Measurements from ENCODE around the gene ARSH. TPM values are rescaled to one million over a fixed set of nuclear protein-coding genes. Genes with fewer than 3 reads are reported as not detected.
A peak's percentile ranks its signal among the peaks of the same experiment; 100 is the strongest.
"Not testable (repeated sequence)": the region's sequence is repeated elsewhere in the genome, so short reads cannot be mapped to it uniquely, and the experiment has no call there.

ARSH gene
- total RNA-seq, 2 experiments from 2014 or later: not detected

DNA sequence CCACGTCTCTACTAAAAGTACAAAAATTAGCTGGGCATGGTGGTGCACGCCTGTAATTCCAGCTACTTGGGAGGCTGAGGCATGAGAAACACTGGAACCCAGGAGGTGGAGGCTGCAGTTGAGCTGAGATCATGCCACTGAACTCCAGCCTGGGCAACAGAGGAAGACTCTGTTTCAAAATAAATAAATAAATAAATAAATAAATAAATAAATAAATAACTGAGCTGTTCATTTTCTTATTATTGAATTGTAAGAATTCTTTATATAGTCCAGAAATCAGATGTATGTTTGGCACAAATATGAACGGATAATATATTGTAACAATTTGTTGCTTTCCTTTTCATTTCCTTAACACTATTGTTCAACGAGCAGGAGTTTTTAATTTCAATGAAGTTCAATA lies 27.7 kb upstream of the ARSH start:
- DNase-seq; H3K4me1 Mint-ChIP-seq; ATAC-seq (ENCODE audit: low read depth); H3K9me3 Mint-ChIP-seq; H3K36me3 Mint-ChIP-seq; H3K27ac Mint-ChIP-seq; H3K4me3 Mint-ChIP-seq; H3K27me3 Mint-ChIP-seq; POLR2A ChIA-PET: not testable (repeated sequence)

DNA sequence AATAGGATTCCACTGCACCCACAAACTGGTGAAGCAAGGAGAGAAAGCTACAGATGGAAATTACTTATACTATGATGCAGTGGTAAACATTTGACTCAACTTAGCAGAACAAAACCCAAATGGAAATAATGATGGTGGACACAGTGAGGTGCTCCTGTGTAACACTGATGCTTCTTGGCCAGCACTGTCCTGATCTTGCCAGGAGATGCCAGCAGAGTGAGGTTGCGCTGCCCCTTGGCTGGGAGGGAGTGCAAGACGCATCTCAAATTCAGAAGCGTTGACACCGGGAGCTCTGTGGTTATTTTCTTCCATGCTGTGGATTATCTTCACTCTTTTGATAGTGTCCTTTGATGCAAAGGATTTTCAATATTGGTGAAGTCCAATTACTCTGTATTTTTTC lies 22.0 kb upstream of the ARSH start:
- H3K4me1 Mint-ChIP-seq: no peaks in the 10 kb centered on the region
- H3K4me3 Mint-ChIP-seq: no peak overlapping the region
- H3K9me3 Mint-ChIP-seq: peaks cover 2% of the 10 kb centered on the region
- POLR2A ChIA-PET: no interaction called here
- ATAC-seq (ENCODE audit: low read depth) (no peak), DNase-seq (no peak)
- no peaks in the 10 kb centered on the region for H3K36me3 Mint-ChIP-seq
- no peak overlapping the region for H3K27ac Mint-ChIP-seq
- H3K27me3 Mint-ChIP-seq: no peaks in the 10 kb centered on the region

DNA sequence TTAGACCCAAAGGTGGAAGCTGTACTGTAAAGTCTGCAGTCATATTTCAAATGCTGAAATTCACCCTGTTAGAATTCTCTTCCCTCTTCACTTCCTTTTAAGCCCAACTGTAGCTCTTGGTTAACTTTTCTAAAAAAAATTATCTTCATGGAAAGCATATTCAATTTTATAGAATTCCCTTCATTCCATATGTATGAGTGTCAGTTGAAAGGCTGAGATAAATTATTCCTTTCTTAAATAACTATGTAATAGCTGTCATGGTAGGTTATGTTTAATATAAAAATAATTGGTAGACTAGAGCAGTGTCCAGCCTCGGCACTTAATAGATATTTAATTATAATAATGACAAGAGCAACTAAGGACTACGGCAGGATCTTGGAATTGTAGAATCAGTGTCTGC lies 16.8 kb upstream of the ARSH start:
- Mint-ChIP-seq H3K36me3 (no peaks in the 10 kb centered on the region), H3K27me3 (no peaks in the 10 kb centered on the region), H3K27ac (no peak overlapping the region), H3K4me3 (no peak overlapping the region), H3K4me1 (no peaks in the 10 kb centered on the region), H3K9me3 (peaks cover 2% of the 10 kb centered on the region)
- POLR2A ChIA-PET: no interaction called here
- no peak for ATAC-seq (ENCODE audit: low read depth)
- DNase-seq: no peak

DNA sequence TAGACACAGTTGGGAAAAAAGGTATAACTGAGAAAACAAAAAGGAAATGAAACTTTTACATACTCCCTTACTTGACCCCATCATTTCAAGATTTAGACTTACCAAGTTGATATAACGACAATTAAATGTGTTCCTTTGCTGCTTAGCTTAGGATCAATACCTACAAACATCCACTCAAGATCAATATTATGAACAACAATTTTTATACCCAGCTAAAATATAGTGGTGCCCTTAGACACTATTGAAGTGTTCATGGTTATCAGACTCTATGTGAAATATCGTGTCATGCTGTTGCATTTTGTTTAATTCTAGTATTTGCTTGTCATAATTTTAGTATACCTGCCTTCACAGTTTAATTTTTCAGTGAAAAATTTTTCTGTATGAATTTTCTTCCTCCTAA lies 4.2 kb downstream of the ARSH start:
- DNase-seq (no peak), ATAC-seq (ENCODE audit: low read depth) (no peak)
- Mint-ChIP-seq H3K27ac (no peak overlapping the region), H3K36me3 (no peaks in the 10 kb centered on the region), H3K9me3 (peaks cover 2% of the 10 kb centered on the region), H3K4me3 (no peak overlapping the region), H3K4me1 (no peaks in the 10 kb centered on the region), H3K27me3 (no peaks in the 10 kb centered on the region)
- POLR2A ChIA-PET: no interaction called here

DNA sequence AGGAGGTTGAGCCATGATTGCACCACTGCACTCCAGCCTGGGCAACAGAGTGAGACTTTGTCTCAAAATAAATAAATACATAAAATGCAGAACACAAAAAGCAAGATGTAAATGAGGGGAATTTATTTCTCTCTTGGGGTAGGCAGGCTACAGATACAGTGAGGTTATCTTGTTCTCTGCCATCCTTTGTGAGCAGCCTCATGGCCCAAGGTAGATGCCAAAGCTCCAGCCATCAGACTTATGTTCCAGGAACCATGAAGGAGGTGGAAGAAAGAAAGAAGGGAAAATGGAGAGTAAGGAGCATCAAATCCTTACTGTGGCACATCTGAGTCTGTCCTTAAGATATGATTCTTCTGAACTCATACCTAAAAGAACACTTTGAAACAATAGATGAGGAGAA lies 11.1 kb downstream of the ARSH start:
- no peaks in the 10 kb centered on the region for H3K36me3 Mint-ChIP-seq
- POLR2A ChIA-PET: no interaction called here
- no peak for ATAC-seq (ENCODE audit: low read depth)
- H3K27ac Mint-ChIP-seq: no peak overlapping the region
- no peaks in the 10 kb centered on the region for H3K27me3 Mint-ChIP-seq
- H3K4me1 Mint-ChIP-seq: no peaks in the 10 kb centered on the region
- DNase-seq: no peak
- H3K9me3 Mint-ChIP-seq: peaks cover 1% of the 10 kb centered on the region
- no peak overlapping the region for H3K4me3 Mint-ChIP-seq

DNA sequence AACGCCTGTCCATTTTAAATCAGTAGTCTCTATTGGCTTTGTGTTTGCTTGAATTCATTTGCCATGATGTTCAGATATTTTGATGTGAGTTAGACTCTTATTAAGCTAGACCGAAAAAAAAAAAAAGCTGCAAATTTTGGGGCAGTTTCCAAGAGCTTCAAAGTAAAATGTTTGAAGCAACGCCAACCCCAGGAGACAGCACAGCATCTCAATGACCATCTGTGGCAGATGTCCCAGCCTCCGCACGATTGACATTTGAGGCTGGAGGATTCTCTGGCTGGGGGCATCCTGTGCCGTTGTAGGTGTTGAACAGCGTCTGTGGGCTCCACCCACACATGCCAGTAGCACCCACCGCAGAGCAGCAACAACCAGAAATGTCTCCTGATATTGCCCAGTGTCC lies 17.8 kb downstream of the ARSH start:
- POLR2A ChIA-PET: no interaction called here
- H3K9me3 Mint-ChIP-seq: no peaks in the 10 kb centered on the region
- DNase-seq: no peak

DNA sequence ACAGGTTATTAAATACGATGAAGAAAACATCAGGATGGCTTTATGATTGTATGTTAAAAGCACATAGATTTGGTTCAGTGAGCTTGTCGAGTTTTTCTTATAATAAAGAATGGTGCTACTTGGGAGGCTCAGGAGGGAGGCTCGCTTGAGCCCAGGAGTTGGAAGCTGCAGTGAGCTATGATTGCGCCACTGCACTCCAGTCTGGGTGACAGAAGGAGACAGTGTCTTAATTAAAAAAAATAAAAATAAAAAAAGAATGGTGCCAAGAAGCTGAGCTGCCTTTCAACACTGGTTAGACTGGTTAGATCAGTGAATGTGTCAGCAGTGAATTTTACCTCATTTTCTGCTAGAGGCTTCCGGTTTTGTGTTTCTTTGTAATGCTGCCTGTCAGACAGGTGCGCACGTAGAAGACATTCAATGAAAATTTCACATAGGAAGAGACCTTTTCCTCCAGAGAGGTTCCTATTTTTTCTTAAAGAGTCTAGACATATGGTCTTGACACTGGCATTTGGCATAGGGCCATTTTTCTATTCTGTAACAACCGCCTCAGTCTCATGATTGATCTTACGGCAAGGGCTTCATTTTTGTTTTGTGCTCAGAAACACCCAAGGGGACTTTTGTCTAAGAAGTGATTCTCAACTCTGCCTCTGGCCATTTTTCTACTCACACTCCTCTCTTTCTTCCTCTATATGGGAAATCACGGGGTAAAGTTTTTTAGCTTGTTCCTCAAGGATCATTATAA lies 19.9 kb downstream of the ARSH start:
- no peaks in the 10 kb centered on the region for H3K9me3 Mint-ChIP-seq
- H3K4me1 Mint-ChIP-seq: no peaks in the 10 kb centered on the region
- POLR2A ChIA-PET: no interaction called here
- no peaks in the 10 kb centered on the region for H3K27me3 Mint-ChIP-seq
- no peak overlapping the region for H3K4me3 Mint-ChIP-seq
- no peak overlapping the region for H3K27ac Mint-ChIP-seq
- H3K36me3 Mint-ChIP-seq: no peaks in the 10 kb centered on the region
- DNase-seq: no peak
- no peak for ATAC-seq (ENCODE audit: low read depth)

More for the DNA sequence above, 17.8 kb downstream of the ARSH start:
- no peak for ATAC-seq (ENCODE audit: low read depth)
- Mint-ChIP-seq H3K4me1 (no peaks in the 10 kb centered on the region), H3K27ac (no peak overlapping the region), H3K4me3 (no peak overlapping the region), H3K36me3 (no peaks in the 10 kb centered on the region), H3K27me3 (no peaks in the 10 kb centered on the region)

DNA sequence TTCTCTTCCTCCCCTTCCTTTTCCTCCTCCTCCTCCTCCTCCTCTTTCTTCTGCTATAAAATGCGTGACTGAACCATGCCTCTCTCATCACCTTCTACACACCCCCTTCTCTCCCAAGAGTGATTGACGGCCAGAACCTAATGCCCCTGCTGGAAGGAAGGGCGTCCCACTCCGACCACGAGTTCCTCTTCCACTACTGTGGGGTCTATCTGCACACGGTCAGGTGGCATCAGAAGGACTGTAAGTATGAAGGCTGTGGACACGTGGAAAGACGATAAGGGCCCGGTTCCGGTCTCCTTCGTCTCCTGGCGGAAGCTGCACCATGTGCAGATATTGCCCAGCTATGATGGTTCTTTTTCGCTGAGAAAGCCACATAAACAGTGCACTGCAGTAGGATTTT lies 22.8 kb downstream of the ARSH start:
- ATAC-seq (ENCODE audit: low read depth) (no peak), DNase-seq (no peak)
- H3K9me3 Mint-ChIP-seq: no peaks in the 10 kb centered on the region
- no peak overlapping the region for H3K27ac Mint-ChIP-seq
- no peaks in the 10 kb centered on the region for H3K36me3 Mint-ChIP-seq
- H3K4me1 Mint-ChIP-seq: no peaks in the 10 kb centered on the region
- POLR2A ChIA-PET: no interaction called here
- H3K27me3 Mint-ChIP-seq: no peaks in the 10 kb centered on the region
- H3K4me3 Mint-ChIP-seq: no peak overlapping the region

DNA sequence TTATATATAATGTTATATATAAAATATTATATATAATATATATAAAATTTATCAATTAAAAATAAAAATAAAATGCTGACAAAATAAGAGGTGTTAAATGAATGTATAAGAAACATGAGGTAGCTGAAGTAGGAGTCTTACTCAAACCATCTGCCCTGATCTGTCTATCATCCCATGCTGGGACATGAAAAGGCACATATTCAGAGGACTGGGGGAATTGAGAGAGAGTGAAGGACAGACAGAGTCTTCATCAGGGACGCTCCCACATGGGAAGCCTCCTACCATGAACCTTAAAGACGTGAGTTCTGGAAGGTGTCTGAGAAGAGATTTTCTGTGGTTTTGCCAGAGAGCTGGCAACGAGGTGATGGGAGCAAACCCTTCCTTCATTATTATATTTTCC lies 30.9 kb downstream of the ARSH start:
- Mint-ChIP-seq H3K36me3 (no peaks in the 10 kb centered on the region), H3K9me3 (no peaks in the 10 kb centered on the region), H3K4me3 (no peak overlapping the region), H3K27me3 (peaks cover 2% of the 10 kb centered on the region), H3K27ac (no peak overlapping the region), H3K4me1 (no peaks in the 10 kb centered on the region)
- ATAC-seq (ENCODE audit: low read depth): no peak
- POLR2A ChIA-PET: no interaction called here
- DNase-seq: no peak

DNA sequence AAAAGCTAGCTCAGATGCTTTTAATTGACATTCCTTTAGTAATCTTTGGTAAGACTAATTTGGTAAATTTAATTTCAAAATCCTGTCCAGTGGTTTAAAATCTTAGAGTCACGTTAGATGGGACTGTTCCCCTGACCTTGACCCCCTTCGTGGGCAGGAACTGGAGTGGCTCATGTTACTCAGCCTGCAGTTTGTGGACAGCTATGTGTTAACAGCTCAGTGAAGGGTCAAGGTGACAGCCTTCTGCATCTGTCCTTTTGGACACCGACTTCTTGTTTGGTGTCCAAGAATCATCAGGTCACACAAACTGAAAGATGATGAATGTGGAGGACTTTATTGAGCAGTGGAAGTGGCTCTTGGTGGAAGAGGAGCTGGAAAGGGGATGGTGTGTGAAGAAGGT lies 37.9 kb downstream of the ARSH start:
- no peak for ATAC-seq (ENCODE audit: low read depth)
- no peaks in the 10 kb centered on the region for H3K36me3 Mint-ChIP-seq
- peaks cover 2% of the 10 kb centered on the region for H3K27me3 Mint-ChIP-seq
- peaks cover 10% of the 10 kb centered on the region for H3K4me1 Mint-ChIP-seq
- H3K27ac Mint-ChIP-seq: no peak overlapping the region
- POLR2A ChIA-PET: no interaction called here
- DNase-seq: no peak
- H3K9me3 Mint-ChIP-seq: no peaks in the 10 kb centered on the region
- H3K4me3 Mint-ChIP-seq: no peak overlapping the region

DNA sequence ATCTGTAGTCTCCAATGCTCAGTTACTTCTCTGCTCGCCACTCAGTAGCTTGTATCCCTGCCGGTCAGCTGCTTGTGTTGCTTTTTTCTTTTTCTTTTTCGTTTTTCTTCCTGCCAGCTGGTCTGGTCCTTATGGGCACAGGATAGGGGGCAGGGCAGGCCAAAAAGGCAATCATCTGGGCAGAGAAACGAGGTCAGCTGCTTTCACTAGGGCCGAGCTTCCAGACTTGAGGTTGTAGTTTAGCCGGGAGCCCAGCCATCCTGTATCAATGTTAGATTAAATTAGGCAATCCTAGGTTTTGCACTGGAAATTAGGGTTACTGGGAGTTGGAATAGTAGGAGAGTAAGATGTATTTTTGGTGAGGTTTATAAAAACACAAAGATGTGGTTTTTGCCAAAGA lies 38.3 kb downstream of the ARSH start:
- DNase-seq (no peak), ATAC-seq (ENCODE audit: low read depth) (no peak)
- peaks cover 10% of the 10 kb centered on the region for H3K4me1 Mint-ChIP-seq
- no peak overlapping the region for H3K27ac Mint-ChIP-seq
- peaks cover 2% of the 10 kb centered on the region for H3K27me3 Mint-ChIP-seq
- H3K36me3 Mint-ChIP-seq: no peaks in the 10 kb centered on the region
- no peaks in the 10 kb centered on the region for H3K9me3 Mint-ChIP-seq
- no peak overlapping the region for H3K4me3 Mint-ChIP-seq
- POLR2A ChIA-PET: no interaction called here

DNA sequence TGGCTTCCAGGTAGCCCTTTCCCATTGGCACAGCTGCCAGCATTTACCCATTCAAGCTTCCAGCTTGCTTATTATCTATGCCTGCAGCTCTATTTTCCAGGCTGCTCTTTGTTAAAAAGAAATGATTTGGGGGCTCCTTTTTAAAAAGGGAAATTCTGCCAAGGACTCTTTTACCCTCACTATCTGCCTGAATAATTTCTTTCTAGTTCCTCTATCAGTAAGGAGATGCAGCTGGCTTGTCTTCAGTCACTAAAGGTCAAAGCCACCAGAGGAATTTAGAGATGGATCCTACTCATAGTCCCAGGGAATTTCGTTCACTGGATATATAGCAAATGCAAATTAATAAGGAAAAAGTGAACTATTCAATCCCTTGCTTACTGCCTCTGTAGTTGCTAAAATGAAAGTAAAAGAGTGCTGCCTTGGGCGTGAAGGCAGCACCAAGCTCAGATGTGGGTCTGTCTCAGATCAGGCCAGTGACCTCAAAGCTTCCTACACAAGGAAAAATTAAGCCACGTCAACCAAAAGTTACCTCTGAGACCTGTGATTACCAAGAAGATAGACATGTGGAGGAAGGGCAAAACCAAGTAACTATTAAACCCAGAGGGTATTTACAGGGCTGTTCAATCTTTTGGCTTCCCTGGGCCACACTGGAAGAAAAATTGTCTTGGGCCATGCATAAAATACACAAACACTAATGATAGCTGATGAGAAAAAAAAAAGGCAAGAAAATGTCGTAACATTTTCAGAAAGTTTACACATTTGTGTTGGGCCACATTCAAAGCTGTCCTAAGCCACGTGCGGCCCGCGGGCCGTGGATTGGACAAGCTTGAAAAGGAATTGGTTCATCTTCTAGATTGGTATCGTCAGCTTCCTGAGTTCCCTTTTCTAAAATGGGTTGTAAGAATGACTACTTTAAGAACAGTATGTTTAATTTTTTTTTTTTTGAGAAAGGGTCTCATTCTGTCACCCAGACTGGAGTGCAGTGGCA lies 40.2 kb downstream of the ARSH start:
- no peaks in the 10 kb centered on the region for H3K9me3 Mint-ChIP-seq
- POLR2A ChIA-PET: no interaction called here
- DNase-seq: no peak
- H3K4me3 Mint-ChIP-seq: peak overlapping the region; percentile 86
- H3K36me3 Mint-ChIP-seq: no peaks in the 10 kb centered on the region
- peak; percentile 88 for ATAC-seq (ENCODE audit: low read depth)
- H3K4me1 Mint-ChIP-seq: peaks cover 10% of the 10 kb centered on the region
- peaks cover under 1% of the 10 kb centered on the region for H3K27me3 Mint-ChIP-seq
- peak overlapping the region; percentile 77 for H3K27ac Mint-ChIP-seq

DNA sequence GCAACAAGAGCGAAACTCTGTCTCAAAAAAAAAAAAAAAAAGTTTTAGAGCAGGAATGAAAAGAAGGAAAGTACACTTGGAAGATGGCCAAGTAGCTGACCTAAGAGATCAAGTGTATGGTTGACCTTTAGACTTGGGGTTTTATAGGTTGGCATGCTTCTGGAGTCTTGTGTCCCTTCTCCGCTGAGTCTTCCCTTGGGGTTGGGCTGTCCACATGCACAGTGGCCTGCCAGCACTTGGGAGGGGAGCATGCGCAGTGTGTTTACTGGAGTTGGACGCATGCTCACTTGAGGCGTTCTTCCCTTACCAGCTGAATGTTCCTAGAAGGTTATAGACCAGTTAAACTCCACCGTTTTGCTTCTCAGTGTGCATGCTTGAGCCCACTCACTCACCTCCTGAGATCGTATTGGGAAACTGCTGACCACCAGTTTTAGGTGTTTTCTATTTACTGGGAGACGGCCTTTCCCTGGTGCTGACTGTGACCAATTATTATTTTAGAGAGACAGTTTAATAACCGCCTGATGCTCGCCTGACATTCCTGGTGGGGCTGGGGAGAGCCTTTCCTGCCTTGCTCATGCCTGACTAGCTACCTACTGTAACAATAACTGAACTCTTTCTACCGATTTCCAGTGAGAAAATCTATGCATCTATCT lies 44.3 kb downstream of the ARSH start:
- H3K27me3 Mint-ChIP-seq; H3K4me1 Mint-ChIP-seq; H3K27ac Mint-ChIP-seq; ATAC-seq (ENCODE audit: low read depth); POLR2A ChIA-PET; H3K4me3 Mint-ChIP-seq; H3K36me3 Mint-ChIP-seq; DNase-seq; H3K9me3 Mint-ChIP-seq: not testable (repeated sequence)

DNA sequence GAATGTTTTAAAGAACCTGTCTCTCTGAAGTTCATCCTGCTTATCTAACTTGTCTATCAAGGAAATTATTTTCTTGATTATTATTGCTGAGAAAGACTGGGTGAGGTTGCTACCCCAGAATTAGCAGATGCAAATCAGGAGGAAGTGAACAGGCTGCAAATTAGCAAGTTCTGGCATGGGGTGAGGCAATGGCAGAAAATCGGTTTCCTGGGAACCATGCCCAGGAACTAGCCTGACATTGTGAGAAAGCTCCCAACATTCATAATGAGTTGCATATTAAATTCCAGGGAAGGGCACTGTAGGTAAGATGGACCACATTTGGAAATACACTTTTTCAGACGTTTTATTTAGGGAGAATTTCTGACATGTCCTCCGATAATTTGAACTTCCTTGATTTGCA lies 46.5 kb downstream of the ARSH start:
- no peaks in the 10 kb centered on the region for H3K27me3 Mint-ChIP-seq
- H3K9me3 Mint-ChIP-seq: no peaks in the 10 kb centered on the region
- DNase-seq (no peak), ATAC-seq (ENCODE audit: low read depth) (no peak)
- H3K27ac Mint-ChIP-seq: no peak overlapping the region
- POLR2A ChIA-PET: no interaction called here
- H3K36me3 Mint-ChIP-seq: no peaks in the 10 kb centered on the region
- no peak overlapping the region for H3K4me3 Mint-ChIP-seq
- H3K4me1 Mint-ChIP-seq: no peaks in the 10 kb centered on the region

All from activated naive CD8-positive, alpha-beta T cell treated with anti-CD3 and anti-CD28 coated beads, Interleukin-2, amount 10 ng/mL, durations not matched to agents 7 days and 5 days (primary cell).